IPS-11a (cell line): Measurements from ENCODE around the gene CAMKK1.

Source experiments
- H3K4me3 ChIP-seq: one replicate; pipeline ENCODE4 v1.5.1; 2013; ENCODE audit warnings: low read depth, low read length, control low read depth

CAMKK1 gene

GRCh38 chr17:3893003-3893719, at the start of gene CAMKK1:
Gene CAMKK1, minus strand, starts transcription at chr17:3893053. Its CDS starts 7,366 bp downstream, at chr17:3885687.
- peak within 1 kb of the TSS; percentile 56 for H3K4me3 ChIP-seq

- H3K4me3 ChIP-seq, result no peak overlapping the region
These were observed 48.3 kb upstream of the CAMKK1 start for GRCh38 chr17:3940965-3941698.

- H3K4me3 ChIP-seq, result no peak overlapping the region
These were observed 44.5 kb upstream of the CAMKK1 start for GRCh38 chr17:3937359-3937758.

GRCh38 chr17:3935825-3936355, 43.0 kb upstream of the CAMKK1 start:
- no peak overlapping the region for H3K4me3 ChIP-seq

- H3K4me3 ChIP-seq, result no peak overlapping the region
These were observed 42.3 kb upstream of the CAMKK1 start for GRCh38 chr17:3935140-3935542.

GRCh38 chr17:3929764-3930163, 36.9 kb upstream of the CAMKK1 start:
- no peak overlapping the region for H3K4me3 ChIP-seq

GRCh38 chr17:3929181-3929580, 36.3 kb upstream of the CAMKK1 start:
- H3K4me3 ChIP-seq, result no peak overlapping the region

- no peak overlapping the region for H3K4me3 ChIP-seq
These were observed 35.6 kb upstream of the CAMKK1 start for GRCh38 chr17:3928406-3928805.

- no peak overlapping the region for H3K4me3 ChIP-seq
These were observed 34.9 kb upstream of the CAMKK1 start for GRCh38 chr17:3927628-3928340.

GRCh38 chr17:3926860-3927627, 34.2 kb upstream of the CAMKK1 start:
- no peak overlapping the region for H3K4me3 ChIP-seq

- H3K4me3 ChIP-seq, result no peak overlapping the region
These were observed 33.0 kb upstream of the CAMKK1 start for GRCh38 chr17:3925684-3926485.

- no peak overlapping the region for H3K4me3 ChIP-seq
These were observed 31.9 kb upstream of the CAMKK1 start for GRCh38 chr17:3924512-3925350.

- no peak overlapping the region for H3K4me3 ChIP-seq
These were observed 30.8 kb upstream of the CAMKK1 start for GRCh38 chr17:3923466-3924190.

GRCh38 chr17:3922765-3923164, 29.9 kb upstream of the CAMKK1 start:
- H3K4me3 ChIP-seq, result no peak overlapping the region

GRCh38 chr17:3921502-3922319, 28.9 kb upstream of the CAMKK1 start:
- H3K4me3 ChIP-seq, result no peak overlapping the region

GRCh38 chr17:3921006-3921405, 28.2 kb upstream of the CAMKK1 start:
- no peak overlapping the region for H3K4me3 ChIP-seq

- no peak overlapping the region for H3K4me3 ChIP-seq
These were observed 26.3 kb upstream of the CAMKK1 start for GRCh38 chr17:3919123-3919624.
